SK-N-DZ (cell line): Measurements from ENCODE around the gene CCAR1.
"Not testable (repeated sequence)": the region's sequence is repeated elsewhere in the genome, so short reads cannot be mapped to it uniquely, and the experiment has no call there.

Experiments used
- DNase-seq: peaks from one replicate; pipeline ENCODE4 v3.0.0-alpha.2; 2015; ENCODE audit warnings: low spot score
- small RNA-seq, 2 experiments: library from RNA; depleted of rRNA; stranded (forward); fragments of <200 nt; gene quantifications; one replicate each; pipeline ENCODE3, GENCODE V24; 2014

Gene CCAR1

GRCh38 chr10:68828833-68829232 lies 107.8 kb downstream of the CCAR1 start:
- DNase-seq = no peak

GRCh38 chr10:68829521-68829920 lies 108.5 kb downstream of the CCAR1 start:
- DNase-seq = no peak

GRCh38 chr10:68829952-68830351 lies 108.9 kb downstream of the CCAR1 start:
- DNase-seq = no peak

GRCh38 chr10:68831961-68832455 lies 111.0 kb downstream of the CCAR1 start:
- DNase-seq = no peak

- no peak for DNase-seq
Measured at GRCh38 chr10:68832601-68833000, 111.6 kb downstream of the CCAR1 start.

DNA sequence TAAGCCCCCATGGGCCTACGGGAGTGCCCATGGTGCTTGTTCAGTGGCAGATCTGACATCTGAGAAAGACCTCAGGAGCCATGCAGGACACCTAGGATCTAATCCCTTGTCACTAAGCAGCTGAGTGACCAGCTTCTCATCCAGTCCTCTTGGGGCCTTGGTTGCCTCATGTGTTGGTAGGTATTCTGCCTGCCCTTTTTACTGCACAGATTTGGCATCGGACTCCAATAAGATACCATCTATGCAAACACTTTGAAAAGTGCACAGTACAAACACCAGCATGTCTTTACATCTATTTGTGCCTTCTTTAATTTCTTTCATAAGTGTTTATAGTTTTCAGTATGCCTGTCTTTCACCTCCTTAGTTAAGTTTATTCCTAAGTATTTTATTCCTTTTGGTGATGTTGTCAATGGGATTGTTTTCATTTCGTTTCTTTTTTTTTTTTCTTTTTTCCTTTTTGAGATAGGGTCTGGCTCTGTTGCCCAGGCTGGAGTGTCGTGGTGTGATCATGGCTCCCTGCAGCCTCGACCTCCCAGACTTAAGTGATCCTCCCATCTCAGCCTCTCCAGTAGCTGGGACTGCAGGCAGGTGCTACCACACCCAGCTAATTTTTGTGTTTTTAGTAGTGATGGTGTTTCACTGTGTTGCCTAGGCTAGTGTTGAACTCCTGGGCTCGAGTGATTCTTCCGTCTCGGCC lies 116.7 kb downstream of the CCAR1 start:
- DNase-seq = no peak

DNA sequence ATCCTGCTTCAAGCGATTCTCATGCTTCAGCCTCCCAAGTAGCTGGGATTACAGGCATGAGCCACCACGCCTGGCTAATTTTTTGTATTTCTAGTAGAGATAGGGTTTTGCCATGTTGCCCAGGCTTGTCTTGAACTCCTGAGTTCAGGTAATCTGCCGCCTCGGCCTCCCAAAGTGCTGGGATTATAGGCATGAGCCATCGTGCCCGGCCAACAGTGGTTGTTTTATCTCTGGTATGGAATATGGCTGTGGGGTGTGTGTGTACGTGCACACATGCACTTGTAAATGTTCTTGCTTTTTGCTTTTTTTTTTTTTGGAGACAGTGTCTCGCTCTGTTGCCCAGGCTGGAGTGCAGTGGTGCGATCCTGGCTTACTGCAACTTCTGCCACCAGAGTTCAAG lies 119.6 kb downstream of the CCAR1 start:
- DNase-seq = not testable (repeated sequence)

Small RNA genes lying within 50 kb of the gene (small RNA-seq; reads per million reads assigned to genes)
- 0 reads per million in 2 experiments for gene MIR1254-1
- 0 reads per million in 2 experiments for gene RF00019
